HG02763 (cell line): ENCODE results near the gene SSX2IP.
A peak's percentile ranks its signal among the peaks of the same experiment; 100 is the strongest.
"Not testable (repeated sequence)": the region's sequence is repeated elsewhere in the genome, so short reads cannot be mapped to it uniquely, and the experiment has no call there.

Experiments used
- ATAC-seq: cut with Tn5 transposase; IDR thresholded peaks from one replicate; pipeline ENCODE4 v1.9.1; 2021; ENCODE audit warnings: mild to moderate bottlenecking, moderate library complexity; ENCODE audit not compliant: unreplicated experiment

Gene SSX2IP

GRCh38 chr1:84620720-84621313 lies 69.4 kb downstream of the SSX2IP start:
- peak; percentile 96 for ATAC-seq

GRCh38 chr1:84619383-84620102 lies 70.7 kb downstream of the SSX2IP start:
- no peak for ATAC-seq

GRCh38 chr1:84617349-84617748 lies 72.9 kb downstream of the SSX2IP start:
- ATAC-seq, result no peak

- no peak for ATAC-seq
These were observed 74.5 kb downstream of the SSX2IP start for GRCh38 chr1:84615790-84616189.

GRCh38 chr1:84613887-84614286 lies 76.4 kb downstream of the SSX2IP start:
- ATAC-seq, result no peak

GRCh38 chr1:84613026-84613425 lies 77.2 kb downstream of the SSX2IP start:
- no peak for ATAC-seq

- ATAC-seq, result no peak
These were observed 78.5 kb downstream of the SSX2IP start for GRCh38 chr1:84611796-84612195.

- ATAC-seq, result no peak
These were observed 79.2 kb downstream of the SSX2IP start for GRCh38 chr1:84611091-84611490.

GRCh38 chr1:84606977-84607376 lies 83.3 kb downstream of the SSX2IP start:
- ATAC-seq, result no peak

- ATAC-seq, result no peak
These were observed 85.1 kb downstream of the SSX2IP start for GRCh38 chr1:84605157-84605556.

GRCh38 chr1:84603941-84604830 lies 86.1 kb downstream of the SSX2IP start:
- no peak for ATAC-seq

GRCh38 chr1:84603223-84603622 lies 87.0 kb downstream of the SSX2IP start:
- ATAC-seq, result no peak

GRCh38 chr1:84600796-84601195 lies 89.5 kb downstream of the SSX2IP start:
- ATAC-seq, result no peak

GRCh38 chr1:84598846-84599741 lies 91.2 kb downstream of the SSX2IP start:
- peak; percentile 80 for ATAC-seq

- no peak for ATAC-seq
These were observed 91.8 kb downstream of the SSX2IP start for GRCh38 chr1:84598418-84598817.

GRCh38 chr1:84597011-84597410 lies 93.2 kb downstream of the SSX2IP start:
- no peak for ATAC-seq

- not testable (repeated sequence) for ATAC-seq
These were observed 95.3 kb downstream of the SSX2IP start for GRCh38 chr1:84594959-84595358.
